Prostate gland (tissue), 2 donors: ENCODE data around the gene PLXNB3.

Experiments used
- CTCF ChIP-seq, 4 experiments: fragments of 200-600 bp in 2 of 4; fragments of 450-650 bp in 2 of 4; sonication (generic) in 2 of 4; IDR thresholded peaks; 1 replicate in 3 of 4; 2 replicates in 1 of 4; pipeline ENCODE4 v1.5.1; 2016 to 2019; ENCODE audit warnings: antibody characterized with exemption in 4 of 4, mild to moderate bottlenecking in 2 of 4, moderate library complexity in 2 of 4
- POLR2A ChIP-seq: fragments of 450-650 bp; IDR thresholded peaks from one replicate; pipeline ENCODE4 v1.6.1; 2016; ENCODE audit warnings: antibody characterized with exemption, mild to moderate bottlenecking
- POLR2AphosphoS5 ChIP-seq: sonication (generic); formaldehyde crosslinking; IDR thresholded peaks from one replicate; pipeline ENCODE4 v1.6.1; 2017; ENCODE audit warnings: antibody characterized with exemption

DNA sequence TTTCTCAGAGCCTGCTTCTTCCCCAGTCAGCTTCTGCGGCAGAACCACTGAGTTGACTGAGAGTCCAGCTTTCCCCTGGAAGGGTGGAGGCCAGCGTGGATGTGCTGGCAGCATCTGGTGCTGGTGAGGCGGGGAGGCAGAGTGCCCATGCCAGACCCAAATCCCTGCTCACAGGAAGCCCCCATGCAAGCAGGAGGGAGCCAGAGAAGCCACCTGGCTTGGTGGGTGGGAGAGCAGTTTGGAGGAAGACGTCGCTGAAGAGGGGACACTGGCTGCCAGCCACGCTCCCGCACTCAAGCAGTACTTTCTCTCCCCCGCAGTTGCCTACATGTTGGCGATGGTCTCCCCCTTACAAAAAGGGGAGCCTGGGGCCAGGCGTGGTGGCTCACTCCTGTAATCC is 60.3 kb downstream of the PLXNB3 start:
- TF ChIP-seq POLR2A (no peak), CTCF (IDR thresholded peaks at IDR 0.05) (no peak), POLR2AphosphoS5 (no peak)
